ENCODE measurements around the gene COL25A1.
"Not testable (repeated sequence)": the region's sequence is repeated elsewhere in the genome, so short reads cannot be mapped to it uniquely, and the experiment has no call there.

Gene COL25A1

GRCh38 chr4:108881190-108881589, 421.3 kb downstream of the COL25A1 start:
- no peak for ATAC-seq
- H3K4me1 Mint-ChIP-seq: no peaks in the 10 kb centered on the region

GRCh38 chr4:108878806-108879205, 423.7 kb downstream of the COL25A1 start:
- H3K4me3 Mint-ChIP-seq: no peak overlapping the region
- H3K9me3 Mint-ChIP-seq: no peaks in the 10 kb centered on the region
- peaks cover 4% of the 10 kb centered on the region for H3K27me3 Mint-ChIP-seq
- H3K4me1 Mint-ChIP-seq: no peaks in the 10 kb centered on the region
- no peak for ATAC-seq
- H3K36me3 Mint-ChIP-seq (ENCODE audit: low read depth): no peaks in the 10 kb centered on the region
- DNase-seq: no peak
- H3K27ac Mint-ChIP-seq: no peak overlapping the region

More at GRCh38 chr4:108881190-108881589, 421.3 kb downstream of the COL25A1 start:
- no peak overlapping the region for H3K4me3 Mint-ChIP-seq
- DNase-seq: no peak
- no peak overlapping the region for H3K27ac Mint-ChIP-seq
- no peaks in the 10 kb centered on the region for H3K27me3 Mint-ChIP-seq
- H3K9me3 Mint-ChIP-seq: no peaks in the 10 kb centered on the region
- no peaks in the 10 kb centered on the region for H3K36me3 Mint-ChIP-seq (ENCODE audit: low read depth)

GRCh38 chr4:108877821-108878220, 424.6 kb downstream of the COL25A1 start:
- Mint-ChIP-seq H3K4me3 (no peak overlapping the region), H3K4me1 (no peaks in the 10 kb centered on the region), H3K27ac (no peak overlapping the region), H3K36me3 (ENCODE audit: low read depth) (no peaks in the 10 kb centered on the region), H3K9me3 (no peaks in the 10 kb centered on the region), H3K27me3 (peaks cover 4% of the 10 kb centered on the region)
- ATAC-seq (no peak), DNase-seq (no peak)

- H3K27ac Mint-ChIP-seq: no peak overlapping the region
- no peaks in the 10 kb centered on the region for H3K36me3 Mint-ChIP-seq (ENCODE audit: low read depth)
- ATAC-seq (no peak), DNase-seq (no peak)
- H3K27me3 Mint-ChIP-seq: peaks cover 6% of the 10 kb centered on the region
- H3K9me3 Mint-ChIP-seq: no peaks in the 10 kb centered on the region
- H3K4me3 Mint-ChIP-seq: no peak overlapping the region
- no peaks in the 10 kb centered on the region for H3K4me1 Mint-ChIP-seq
These were observed 427.7 kb downstream of the COL25A1 start for GRCh38 chr4:108874806-108875205.

- not testable (repeated sequence) for H3K27ac Mint-ChIP-seq; H3K4me1 Mint-ChIP-seq; ATAC-seq; H3K4me3 Mint-ChIP-seq; DNase-seq; H3K9me3 Mint-ChIP-seq; H3K36me3 Mint-ChIP-seq (ENCODE audit: low read depth)
- H3K27me3 Mint-ChIP-seq: peaks cover 14% of the 10 kb centered on the region
These were observed 432.5 kb downstream of the COL25A1 start for GRCh38 chr4:108869970-108870369.

- Mint-ChIP-seq H3K9me3 (no peaks in the 10 kb centered on the region), H3K4me3 (no peak overlapping the region), H3K4me1 (no peaks in the 10 kb centered on the region), H3K27ac (no peak overlapping the region), H3K36me3 (ENCODE audit: low read depth) (no peaks in the 10 kb centered on the region), H3K27me3 (peaks cover 11% of the 10 kb centered on the region)
- no peak for ATAC-seq
- no peak for DNase-seq
These were observed 433.7 kb downstream of the COL25A1 start for GRCh38 chr4:108868606-108869227.

GRCh38 chr4:108867476-108867875, 435.0 kb downstream of the COL25A1 start:
- Mint-ChIP-seq H3K27ac (no peak overlapping the region), H3K4me1 (no peaks in the 10 kb centered on the region), H3K36me3 (ENCODE audit: low read depth) (no peaks in the 10 kb centered on the region), H3K4me3 (no peak overlapping the region), H3K27me3 (peaks cover 11% of the 10 kb centered on the region), H3K9me3 (no peaks in the 10 kb centered on the region)
- DNase-seq: no peak
- ATAC-seq: no peak

- Mint-ChIP-seq H3K36me3 (ENCODE audit: low read depth) (no peaks in the 10 kb centered on the region), H3K4me3 (no peak overlapping the region), H3K4me1 (no peaks in the 10 kb centered on the region), H3K27ac (no peak overlapping the region), H3K27me3 (peaks cover 2% of the 10 kb centered on the region), H3K9me3 (no peaks in the 10 kb centered on the region)
- DNase-seq (no peak), ATAC-seq (no peak)
These were observed 441.1 kb downstream of the COL25A1 start for GRCh38 chr4:108861334-108861733.

GRCh38 chr4:108854786-108855185, 447.7 kb downstream of the COL25A1 start:
- Mint-ChIP-seq H3K27me3 (peaks cover 2% of the 10 kb centered on the region), H3K4me1 (peaks cover 16% of the 10 kb centered on the region), H3K9me3 (no peaks in the 10 kb centered on the region), H3K36me3 (ENCODE audit: low read depth) (no peaks in the 10 kb centered on the region), H3K4me3 (no peak overlapping the region), H3K27ac (no peak overlapping the region)
- no peak for DNase-seq
- ATAC-seq: no peak

- Mint-ChIP-seq H3K9me3 (no peaks in the 10 kb centered on the region), H3K27ac (no peak overlapping the region), H3K36me3 (ENCODE audit: low read depth) (no peaks in the 10 kb centered on the region), H3K27me3 (no peaks in the 10 kb centered on the region), H3K4me1 (peaks cover 19% of the 10 kb centered on the region), H3K4me3 (no peak overlapping the region)
- DNase-seq (no peak), ATAC-seq (no peak)
These were observed 449.8 kb downstream of the COL25A1 start for GRCh38 chr4:108852691-108853090.

- Mint-ChIP-seq H3K36me3 (ENCODE audit: low read depth) (no peaks in the 10 kb centered on the region), H3K9me3 (no peaks in the 10 kb centered on the region), H3K27ac (no peak overlapping the region), H3K4me3 (no peak overlapping the region), H3K27me3 (no peaks in the 10 kb centered on the region), H3K4me1 (peaks cover 19% of the 10 kb centered on the region)
- no peak for DNase-seq
- ATAC-seq: no peak
These were observed 451.1 kb downstream of the COL25A1 start for GRCh38 chr4:108851366-108851765.

GRCh38 chr4:108850219-108850649, 452.2 kb downstream of the COL25A1 start:
- ATAC-seq: peak; percentile 83
- Mint-ChIP-seq H3K27ac (peak overlapping the region; percentile 5), H3K27me3 (no peaks in the 10 kb centered on the region), H3K9me3 (no peaks in the 10 kb centered on the region), H3K4me3 (no peak overlapping the region), H3K36me3 (ENCODE audit: low read depth) (no peaks in the 10 kb centered on the region), H3K4me1 (peaks cover 19% of the 10 kb centered on the region)
- no peak for DNase-seq

- Mint-ChIP-seq H3K36me3 (ENCODE audit: low read depth) (no peaks in the 10 kb centered on the region), H3K27me3 (no peaks in the 10 kb centered on the region), H3K27ac (no peak overlapping the region), H3K4me1 (peaks cover 19% of the 10 kb centered on the region), H3K4me3 (no peak overlapping the region), H3K9me3 (no peaks in the 10 kb centered on the region)
- DNase-seq: peak; percentile 5
- ATAC-seq: peak; percentile 59
These were observed 452.8 kb downstream of the COL25A1 start for GRCh38 chr4:108849611-108850168.

- Mint-ChIP-seq H3K9me3 (no peaks in the 10 kb centered on the region), H3K27me3 (no peaks in the 10 kb centered on the region), H3K27ac (no peak overlapping the region), H3K36me3 (ENCODE audit: low read depth) (no peaks in the 10 kb centered on the region), H3K4me3 (no peak overlapping the region), H3K4me1 (peaks cover 15% of the 10 kb centered on the region)
- ATAC-seq (no peak), DNase-seq (no peak)
These were observed 455.9 kb downstream of the COL25A1 start for GRCh38 chr4:108846568-108846967.

GRCh38 chr4:108840426-108840975, 462.0 kb downstream of the COL25A1 start:
- no peaks in the 10 kb centered on the region for H3K27me3 Mint-ChIP-seq
- ATAC-seq: no peak
- H3K4me1 Mint-ChIP-seq: no peaks in the 10 kb centered on the region
- no peak for DNase-seq
- H3K27ac Mint-ChIP-seq: no peak overlapping the region
- no peak overlapping the region for H3K4me3 Mint-ChIP-seq
- no peaks in the 10 kb centered on the region for H3K9me3 Mint-ChIP-seq
- H3K36me3 Mint-ChIP-seq (ENCODE audit: low read depth): no peaks in the 10 kb centered on the region
